Measurements from ENCODE around the gene BICDL1.

The BICDL1 gene

DNA sequence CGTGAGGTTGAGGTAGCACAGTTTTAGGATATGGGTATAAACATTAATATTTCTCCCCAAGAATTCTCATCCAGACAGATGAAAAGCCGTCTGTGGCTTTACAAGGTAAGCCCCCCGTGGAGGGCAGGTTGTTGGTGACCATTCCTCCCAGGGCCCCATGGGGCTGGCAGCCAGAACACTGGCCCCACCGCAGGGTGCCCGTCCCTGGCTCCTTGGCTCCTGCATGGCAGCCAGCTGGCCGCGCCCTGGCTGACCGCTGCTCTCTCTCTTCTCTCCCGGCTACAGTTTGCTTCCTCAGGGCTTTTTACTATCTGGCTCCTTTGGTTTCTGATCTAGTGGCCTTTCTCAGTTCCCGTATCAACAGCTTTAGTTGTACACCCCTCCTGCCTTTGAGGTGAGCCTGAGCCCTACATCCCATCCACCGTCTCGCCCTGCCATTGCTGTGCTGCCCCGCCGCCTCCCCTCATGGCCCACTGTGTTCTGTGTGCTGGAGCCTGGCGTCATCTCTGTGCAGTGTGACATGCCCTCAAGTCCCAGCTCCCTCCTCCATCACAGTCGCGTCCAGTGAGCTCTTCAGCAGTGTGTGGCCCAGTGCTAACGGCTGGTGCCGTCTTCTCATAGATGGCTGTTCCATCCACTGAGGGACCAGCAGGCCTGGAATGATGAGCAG, 101.7 kb downstream of the BICDL1 start:
- H3K14ac ChIP-seq (ENCODE audit: low read length) = no peak overlapping the region
- no peak for DNase-seq
- no peak overlapping the region for H2BK120ac ChIP-seq (ENCODE audit: insufficient read depth, low read length, poor library complexity)
- H2AK5ac ChIP-seq (ENCODE audit: low read length) = no peak overlapping the region
- no peak overlapping the region for H4K8ac ChIP-seq (ENCODE audit: low read depth, low read length)
- H3K4me3 ChIP-seq (ENCODE audit: low read depth, low read length) = no peak overlapping the region
- no CpG with 5 or more reads among the region's 19 CpGs for WGBS (ENCODE audit: extremely low coverage, insufficient coverage, insufficient read length)
- H3K9me3 ChIP-seq (ENCODE audit: insufficient read depth, low read depth, low read length) = no peaks in the 10 kb centered on the region
- H3K4me2 ChIP-seq (ENCODE audit: low read length) = no peak overlapping the region
- H3K9ac ChIP-seq (ENCODE audit: low read length) = no peak overlapping the region
- no peak overlapping the region for H4K91ac ChIP-seq (ENCODE audit: low read depth, low read length)
- peaks cover 0 to 7% of the 10 kb centered on the region in 2 experiments for H3K4me1 ChIP-seq (ENCODE audit: control insufficient read depth in 1 of 2, insufficient read depth in 2 of 2, low read length in 2 of 2)
- H3K79me1 ChIP-seq (ENCODE audit: low read length) = no peaks in the 10 kb centered on the region
- no peak overlapping the region for H2AFZ ChIP-seq (ENCODE audit: insufficient read depth, low read length, poor library complexity)
- H3K79me2 ChIP-seq (ENCODE audit: control insufficient read depth, insufficient read depth, low read length, poor library complexity) = no peaks in the 10 kb centered on the region
- H2BK12ac ChIP-seq (ENCODE audit: low read length) = no peak overlapping the region
- H3K27ac ChIP-seq (ENCODE audit: low read depth, low read length) = no peak overlapping the region
- H3K36me3 ChIP-seq (ENCODE audit: control insufficient read depth in 1 of 2, insufficient read depth in 2 of 2, low read length in 2 of 2) = peaks cover 23 to 24% of the 10 kb centered on the region in 2 experiments
- no peak overlapping the region for H2BK5ac ChIP-seq (ENCODE audit: low read depth, low read length, poor library complexity)
- no peaks in the 10 kb centered on the region for H3K27me3 ChIP-seq (ENCODE audit: insufficient read depth, low read length)
- no peak overlapping the region for H4K12ac ChIP-seq (ENCODE audit: low read depth, low read length)
- H3K23ac ChIP-seq (ENCODE audit: low read length) = no peak overlapping the region
- H3K18ac ChIP-seq (ENCODE audit: low read length) = no peak overlapping the region
- H3K4ac ChIP-seq (ENCODE audit: low read depth, low read length) = no peak overlapping the region

DNA sequence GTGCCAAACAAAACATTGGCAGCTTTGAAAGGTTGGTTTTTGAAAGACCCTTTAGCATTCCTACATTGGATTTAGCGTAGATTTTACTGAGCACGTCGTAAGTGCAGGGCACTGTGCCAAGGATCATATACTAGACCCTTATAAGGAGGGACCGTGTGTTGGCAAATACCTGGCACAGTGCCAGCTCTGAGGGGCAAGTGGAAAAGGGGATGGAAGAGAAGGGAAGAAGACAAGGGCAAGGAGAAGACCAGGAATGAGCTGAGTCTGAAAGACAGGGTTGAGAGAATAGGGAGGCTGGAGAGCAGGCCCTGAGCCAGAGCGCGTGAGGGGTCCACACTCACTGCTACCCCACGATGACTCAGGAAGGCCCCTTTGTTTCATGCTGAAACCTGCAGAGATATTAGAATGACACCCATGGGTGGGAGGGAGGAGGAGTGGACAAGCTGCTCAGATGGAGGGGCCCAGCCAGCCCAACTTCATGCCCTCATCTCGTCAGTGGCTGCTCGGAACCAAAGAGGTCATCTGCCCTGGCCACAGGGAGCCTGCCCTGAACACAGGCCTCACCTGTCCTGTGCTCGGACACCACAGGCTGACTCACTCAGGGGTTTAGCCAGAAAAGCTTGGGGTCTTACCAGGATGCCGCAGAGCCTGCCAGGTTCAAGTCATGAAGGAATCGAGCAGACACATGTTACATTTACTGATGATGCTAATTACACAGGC, 102.5 kb downstream of the BICDL1 start:
- Histone ChIP-seq H2AFZ (ENCODE audit: insufficient read depth, low read length, poor library complexity) (no peak overlapping the region), H3K4me3 (ENCODE audit: low read depth, low read length) (no peak overlapping the region), H3K14ac (ENCODE audit: low read length) (no peak overlapping the region), H3K9ac (ENCODE audit: low read length) (no peak overlapping the region), H2BK5ac (ENCODE audit: low read depth, low read length, poor library complexity) (no peak overlapping the region), H3K9me3 (ENCODE audit: insufficient read depth, low read depth, low read length) (no peaks in the 10 kb centered on the region), H2BK12ac (ENCODE audit: low read length) (no peak overlapping the region), H2BK120ac (ENCODE audit: insufficient read depth, low read length, poor library complexity) (no peak overlapping the region), H3K18ac (ENCODE audit: low read length) (no peak overlapping the region), H3K27ac (ENCODE audit: low read depth, low read length) (no peak overlapping the region), H3K4ac (ENCODE audit: low read depth, low read length) (no peak overlapping the region), H3K23ac (ENCODE audit: low read length) (no peak overlapping the region), H3K4me1 (ENCODE audit: control insufficient read depth in 1 of 2, insufficient read depth in 2 of 2, low read length in 2 of 2) (peaks cover 0 to 7% of the 10 kb centered on the region in 2 experiments), H2AK5ac (ENCODE audit: low read length) (no peak overlapping the region), H3K79me1 (ENCODE audit: low read length) (no peaks in the 10 kb centered on the region), H3K4me2 (ENCODE audit: low read length) (no peak overlapping the region), H4K8ac (ENCODE audit: low read depth, low read length) (no peak overlapping the region), H3K27me3 (ENCODE audit: insufficient read depth, low read length) (no peaks in the 10 kb centered on the region), H3K36me3 (ENCODE audit: control insufficient read depth in 1 of 2, insufficient read depth in 2 of 2, low read length in 2 of 2) (peaks cover 29 to 31% of the 10 kb centered on the region in 2 experiments), H3K79me2 (ENCODE audit: control insufficient read depth, insufficient read depth, low read length, poor library complexity) (no peaks in the 10 kb centered on the region), H4K91ac (ENCODE audit: low read depth, low read length) (no peak overlapping the region), H4K12ac (ENCODE audit: low read depth, low read length) (no peak overlapping the region)
- no CpG with 5 or more reads among the region's 12 CpGs for WGBS (ENCODE audit: extremely low coverage, insufficient coverage, insufficient read length)
- no peak for DNase-seq

DNA sequence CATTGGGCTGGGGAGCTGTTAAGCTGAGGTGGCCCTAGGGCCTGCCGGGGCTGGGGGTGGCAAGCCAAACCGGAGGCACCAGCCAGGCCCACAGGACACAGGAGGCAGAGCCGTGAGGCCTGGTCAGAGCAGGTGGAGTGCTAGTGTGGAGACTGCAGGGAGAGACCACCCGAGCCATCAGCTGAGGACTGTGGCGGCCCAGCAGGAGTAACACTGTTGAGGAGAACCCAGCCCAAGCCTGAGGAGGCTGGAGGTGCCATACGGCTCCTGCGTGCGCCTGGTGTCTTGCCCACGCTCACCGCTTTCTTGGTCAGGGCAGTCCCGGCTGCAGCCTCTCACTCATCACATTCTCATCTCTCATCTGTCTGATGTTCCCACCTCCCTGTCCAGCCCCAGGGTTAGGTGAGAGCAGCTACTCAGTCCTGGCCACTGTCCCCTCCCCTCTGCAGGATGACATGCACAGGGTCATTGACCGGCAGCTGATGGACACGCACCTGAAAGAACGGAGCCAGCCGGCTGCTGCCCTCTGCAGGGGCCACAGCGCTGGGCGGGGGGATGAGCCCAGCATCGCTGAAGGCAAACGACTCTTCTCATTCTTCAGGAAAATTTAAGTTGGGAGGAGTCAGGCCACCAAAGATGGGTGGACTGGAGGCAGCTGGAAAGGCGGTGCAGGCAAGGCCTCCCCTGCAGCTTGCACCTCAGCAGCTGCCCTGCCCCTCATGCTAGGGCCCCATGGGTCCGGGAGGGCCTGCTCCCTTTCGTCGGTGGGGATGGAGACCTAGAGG, 103.7 kb downstream of the BICDL1 start:
- H4K12ac ChIP-seq (ENCODE audit: low read depth, low read length) = no peak overlapping the region
- no peak overlapping the region for H3K9ac ChIP-seq (ENCODE audit: low read length)
- no peak overlapping the region for H2BK12ac ChIP-seq (ENCODE audit: low read length)
- no peak for DNase-seq
- H3K23ac ChIP-seq (ENCODE audit: low read length) = no peak overlapping the region
- no peaks in the 10 kb centered on the region for H3K79me2 ChIP-seq (ENCODE audit: control insufficient read depth, insufficient read depth, low read length, poor library complexity)
- H4K8ac ChIP-seq (ENCODE audit: low read depth, low read length) = no peak overlapping the region
- no peak overlapping the region for H2BK5ac ChIP-seq (ENCODE audit: low read depth, low read length, poor library complexity)
- H3K79me1 ChIP-seq (ENCODE audit: low read length) = no peaks in the 10 kb centered on the region
- peaks cover 0 to 3% of the 10 kb centered on the region in 2 experiments for H3K4me1 ChIP-seq (ENCODE audit: control insufficient read depth in 1 of 2, insufficient read depth in 2 of 2, low read length in 2 of 2)
- H2BK120ac ChIP-seq (ENCODE audit: insufficient read depth, low read length, poor library complexity) = no peak overlapping the region
- no peak overlapping the region for H3K18ac ChIP-seq (ENCODE audit: low read length)
- H2AK5ac ChIP-seq (ENCODE audit: low read length) = no peak overlapping the region
- H3K9me3 ChIP-seq (ENCODE audit: insufficient read depth, low read depth, low read length) = no peaks in the 10 kb centered on the region
- no peak overlapping the region for H3K4me2 ChIP-seq (ENCODE audit: low read length)
- H2AFZ ChIP-seq (ENCODE audit: insufficient read depth, low read length, poor library complexity) = no peak overlapping the region
- H3K4me3 ChIP-seq (ENCODE audit: low read depth, low read length) = no peak overlapping the region
- H3K27ac ChIP-seq (ENCODE audit: low read depth, low read length) = no peak overlapping the region
- no peak overlapping the region for H3K4ac ChIP-seq (ENCODE audit: low read depth, low read length)
- no peak overlapping the region for H4K91ac ChIP-seq (ENCODE audit: low read depth, low read length)
- no peaks in the 10 kb centered on the region for H3K27me3 ChIP-seq (ENCODE audit: insufficient read depth, low read length)
- WGBS (ENCODE audit: extremely low coverage, insufficient coverage, insufficient read length) = no CpG with 5 or more reads among the region's 23 CpGs
- peaks cover 40 to 41% of the 10 kb centered on the region in 2 experiments for H3K36me3 ChIP-seq (ENCODE audit: control insufficient read depth in 1 of 2, insufficient read depth in 2 of 2, low read length in 2 of 2)
- H3K14ac ChIP-seq (ENCODE audit: low read length) = no peak overlapping the region

DNA sequence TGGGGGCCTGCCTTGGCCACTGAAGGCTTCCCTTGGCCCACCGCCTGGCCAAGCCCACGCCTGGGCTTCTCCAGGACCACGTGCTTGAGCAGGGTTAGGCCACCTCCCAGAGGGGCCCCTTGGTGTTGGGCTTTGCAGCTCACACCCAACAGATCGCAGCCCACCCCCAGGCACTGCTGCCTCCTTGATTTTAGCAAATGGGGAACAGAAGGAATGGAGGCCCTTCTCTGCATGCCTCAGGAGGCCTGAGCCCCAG, 104.2 kb downstream of the BICDL1 start:
- no peak overlapping the region for H3K27ac ChIP-seq (ENCODE audit: low read depth, low read length)

More for the DNA sequence above, 104.2 kb downstream of the BICDL1 start:
- DNase-seq = no peak
- Histone ChIP-seq H4K91ac (ENCODE audit: low read depth, low read length) (no peak overlapping the region), H2BK12ac (ENCODE audit: low read length) (no peak overlapping the region), H3K79me1 (ENCODE audit: low read length) (no peaks in the 10 kb centered on the region), H3K79me2 (ENCODE audit: control insufficient read depth, insufficient read depth, low read length, poor library complexity) (no peaks in the 10 kb centered on the region), H3K4me2 (ENCODE audit: low read length) (no peak overlapping the region), H4K12ac (ENCODE audit: low read depth, low read length) (no peak overlapping the region), H3K9ac (ENCODE audit: low read length) (no peak overlapping the region), H3K9me3 (ENCODE audit: insufficient read depth, low read depth, low read length) (peaks cover under 1% of the 10 kb centered on the region), H4K8ac (ENCODE audit: low read depth, low read length) (no peak overlapping the region), H3K18ac (ENCODE audit: low read length) (no peak overlapping the region), H2BK5ac (ENCODE audit: low read depth, low read length, poor library complexity) (no peak overlapping the region), H3K27me3 (ENCODE audit: insufficient read depth, low read length) (no peaks in the 10 kb centered on the region), H2AFZ (ENCODE audit: insufficient read depth, low read length, poor library complexity) (no peak overlapping the region), H2BK120ac (ENCODE audit: insufficient read depth, low read length, poor library complexity) (no peak overlapping the region), H2AK5ac (ENCODE audit: low read length) (no peak overlapping the region), H3K4me3 (ENCODE audit: low read depth, low read length) (no peak overlapping the region), H3K36me3 (ENCODE audit: control insufficient read depth in 1 of 2, insufficient read depth in 2 of 2, low read length in 2 of 2) (peaks cover 43 to 44% of the 10 kb centered on the region in 2 experiments), H3K23ac (ENCODE audit: low read length) (no peak overlapping the region), H3K4me1 (ENCODE audit: control insufficient read depth in 1 of 2, insufficient read depth in 2 of 2, low read length in 2 of 2) (peaks cover 0 to 3% of the 10 kb centered on the region in 2 experiments), H3K14ac (ENCODE audit: low read length) (no peak overlapping the region), H3K4ac (ENCODE audit: low read depth, low read length) (no peak overlapping the region)
- WGBS (ENCODE audit: extremely low coverage, insufficient coverage, insufficient read length) = no CpG with 5 or more reads among the region's 4 CpGs

Data from trophoblast cell (in vitro differentiated cells and primary cell).